Activated CD8-positive, alpha-beta T cell treated with anti-CD3 and anti-CD28 coated beads for 36 hours (primary cell): ENCODE data around the gene NME3. TPM values are rescaled to one million over a fixed set of nuclear protein-coding genes. Genes with fewer than 3 reads are reported as not detected.

Experiments used
- ATAC-seq: fragments of 200-7000 bp; cut with Tn5 transposase; one replicate; pipeline ENCODE4 v1.10.0; 2021; ENCODE audit warnings: mild to moderate bottlenecking, moderate library complexity
- CTCF ChIA-PET: fragments of 350-600 bp; sonication (Branson Sonifier 250); formaldehyde crosslinking; loops from one replicate; lab custom pipeline; 2021; ENCODE audit warnings: antibody characterized with exemption; lab: Charles Lee
- POLR2A ChIA-PET: fragments of 350-600 bp; sonication (Branson Sonifier 250); formaldehyde crosslinking; loops from one replicate; lab custom pipeline; 2021; ENCODE audit warnings: antibody characterized with exemption; lab: Charles Lee
- DNase-seq: peaks from one replicate; pipeline ENCODE4 v3.0.0-alpha.2; 2020
- H3K27ac Mint-ChIP-seq: one replicate; pipeline ENCODE4 v1.8.0; 2021; ENCODE audit warnings: mild to moderate bottlenecking, mixed read lengths
- H3K27me3 Mint-ChIP-seq: one replicate; pipeline ENCODE4 v1.8.0; 2021; ENCODE audit warnings: mixed read lengths
- H3K36me3 Mint-ChIP-seq: one replicate; pipeline ENCODE4 v1.8.0; 2021; ENCODE audit warnings: low read depth, mixed read lengths
- H3K4me1 Mint-ChIP-seq: one replicate; pipeline ENCODE4 v1.8.0; 2021; ENCODE audit warnings: low read depth, mixed read lengths
- H3K4me3 Mint-ChIP-seq: one replicate; pipeline ENCODE4 v1.8.0; 2021; ENCODE audit warnings: mild to moderate bottlenecking, moderate library complexity, mixed read lengths
- H3K9me3 Mint-ChIP-seq: one replicate; pipeline ENCODE4 v1.8.0; 2021; ENCODE audit warnings: mixed read lengths
- intact Hi-C: fragments of 100-400 bp; cut with micrococcal nuclease; formaldehyde crosslinking; loops from one replicate; pipeline ENCODE4 v1.10.0; 2022
- total RNA-seq, 2 experiments: library from RNA; stranded (reverse); gene quantifications; one replicate each; pipeline ENCODE4 v1.2.3, GENCODE V29; 2021
- TF ChIP-seq, protein P1 (sequence below): fragments of 200-600 bp; IDR thresholded peaks from one replicate; pipeline ENCODE4 v1.8.0; 2022; ENCODE audit warnings: antibody characterized with exemption, mild to moderate bottlenecking

Gene NME3
- total RNA-seq, 2 experiments from 2014 or later, result 37.8 to 39.6 TPM

GRCh38 chr16:1762879-1763520 lies 8.3 kb downstream of the NME3 start:
- DNase-seq, result no peak
- Mint-ChIP-seq H3K4me1 (no peaks in the 10 kb centered on the region), H3K9me3 (no peaks in the 10 kb centered on the region), H3K4me3 (no peak overlapping the region), H3K27me3 (no peaks in the 10 kb centered on the region), H3K27ac (no peak overlapping the region), H3K36me3 (peaks cover 4% of the 10 kb centered on the region)
- TF ChIP-seq, protein P1, sequence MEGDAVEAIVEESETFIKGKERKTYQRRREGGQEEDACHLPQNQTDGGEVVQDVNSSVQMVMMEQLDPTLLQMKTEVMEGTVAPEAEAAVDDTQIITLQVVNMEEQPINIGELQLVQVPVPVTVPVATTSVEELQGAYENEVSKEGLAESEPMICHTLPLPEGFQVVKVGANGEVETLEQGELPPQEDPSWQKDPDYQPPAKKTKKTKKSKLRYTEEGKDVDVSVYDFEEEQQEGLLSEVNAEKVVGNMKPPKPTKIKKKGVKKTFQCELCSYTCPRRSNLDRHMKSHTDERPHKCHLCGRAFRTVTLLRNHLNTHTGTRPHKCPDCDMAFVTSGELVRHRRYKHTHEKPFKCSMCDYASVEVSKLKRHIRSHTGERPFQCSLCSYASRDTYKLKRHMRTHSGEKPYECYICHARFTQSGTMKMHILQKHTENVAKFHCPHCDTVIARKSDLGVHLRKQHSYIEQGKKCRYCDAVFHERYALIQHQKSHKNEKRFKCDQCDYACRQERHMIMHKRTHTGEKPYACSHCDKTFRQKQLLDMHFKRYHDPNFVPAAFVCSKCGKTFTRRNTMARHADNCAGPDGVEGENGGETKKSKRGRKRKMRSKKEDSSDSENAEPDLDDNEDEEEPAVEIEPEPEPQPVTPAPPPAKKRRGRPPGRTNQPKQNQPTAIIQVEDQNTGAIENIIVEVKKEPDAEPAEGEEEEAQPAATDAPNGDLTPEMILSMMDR, result no peak
- no peak for ATAC-seq
- CTCF ChIA-PET, result interaction anchor here (2.5 kb wide), 1 partner anchor 57 kb away, joined by 7 read pairs; the partner anchor contains the start of gene MAPK8IP3
- intact Hi-C loops, result no loop called here
- POLR2A ChIA-PET, result no interaction called here

DNA sequence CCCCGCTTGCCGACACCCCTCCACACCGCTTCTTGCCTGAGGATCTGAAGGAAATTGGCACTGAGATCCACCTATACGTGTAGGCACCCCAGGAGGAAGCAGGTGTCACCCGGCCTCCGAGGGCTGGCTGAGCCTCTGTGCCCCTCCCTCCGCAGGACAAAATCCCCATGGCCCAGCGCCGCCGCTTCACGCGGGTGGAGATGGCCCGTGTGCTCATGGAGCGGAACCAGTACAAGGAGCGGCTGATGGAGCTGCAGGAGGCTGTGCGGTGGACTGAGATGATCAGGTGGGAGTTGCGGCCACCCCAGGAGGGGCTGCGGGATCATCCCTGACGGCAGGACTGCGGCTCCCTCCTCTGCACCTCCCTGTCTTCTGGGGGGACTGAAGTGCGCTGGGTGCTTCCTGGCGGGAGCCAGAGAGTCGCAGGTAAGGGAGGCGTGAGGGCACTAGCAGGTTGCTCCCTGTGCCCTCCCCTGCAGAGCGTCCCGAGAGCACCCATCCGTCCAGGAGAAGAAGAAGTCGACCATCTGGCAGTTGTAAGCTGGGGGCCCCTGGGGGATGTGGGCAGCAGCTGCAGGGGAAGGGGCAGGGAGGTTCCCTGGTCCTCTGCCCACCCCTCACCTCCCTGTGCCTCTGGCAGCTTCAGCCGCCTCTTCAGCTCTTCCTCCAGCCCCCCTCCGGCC lies 9.0 kb downstream of the NME3 start:
- TF ChIP-seq, protein P1, result no peak
- peaks cover 3% of the 10 kb centered on the region for H3K4me1 Mint-ChIP-seq
- no peak overlapping the region for H3K27ac Mint-ChIP-seq
- peaks cover 4% of the 10 kb centered on the region for H3K36me3 Mint-ChIP-seq
- H3K9me3 Mint-ChIP-seq, result no peaks in the 10 kb centered on the region
- CTCF ChIA-PET, result no interaction called here
- POLR2A ChIA-PET, result no interaction called here
- ATAC-seq, result no peak
- intact Hi-C loops, result no loop called here
- H3K27me3 Mint-ChIP-seq, result no peaks in the 10 kb centered on the region
- DNase-seq, result no peak
- no peak overlapping the region for H3K4me3 Mint-ChIP-seq

DNA sequence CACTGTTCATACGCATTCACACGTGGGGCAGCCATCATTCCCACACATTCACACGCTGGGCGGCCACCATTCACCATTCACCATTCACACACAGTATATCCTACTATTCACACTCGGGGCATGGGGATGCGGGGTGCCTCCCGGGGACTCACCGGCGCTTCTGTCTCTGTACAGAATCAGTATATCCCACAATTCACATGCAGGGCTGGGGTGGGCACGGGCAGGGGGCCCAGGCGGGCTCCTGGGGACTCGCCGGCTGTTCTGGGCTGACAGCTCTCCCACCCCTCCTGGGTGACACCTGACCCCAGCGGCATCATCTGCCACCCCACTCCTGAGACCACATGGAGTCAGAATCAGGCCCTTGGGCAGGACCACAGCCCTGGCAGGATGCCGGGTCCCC lies 9.6 kb downstream of the NME3 start:
- intact Hi-C loops, result no loop called here
- Mint-ChIP-seq H3K27ac (no peak overlapping the region), H3K4me1 (peaks cover 6% of the 10 kb centered on the region), H3K4me3 (no peak overlapping the region), H3K36me3 (peaks cover 4% of the 10 kb centered on the region), H3K27me3 (no peaks in the 10 kb centered on the region), H3K9me3 (no peaks in the 10 kb centered on the region)
- TF ChIP-seq, protein P1, result no peak
- ChIA-PET POLR2A (no interaction called here), CTCF (no interaction called here)
- DNase-seq, result no peak
- ATAC-seq, result no peak

GRCh38 chr16:1760911-1761310 lies 10.4 kb downstream of the NME3 start:
- intact Hi-C loops, result no loop called here
- Mint-ChIP-seq H3K4me1 (peaks cover 8% of the 10 kb centered on the region), H3K27me3 (no peaks in the 10 kb centered on the region), H3K4me3 (no peak overlapping the region), H3K27ac (no peak overlapping the region), H3K9me3 (no peaks in the 10 kb centered on the region), H3K36me3 (peaks cover 4% of the 10 kb centered on the region)
- CTCF ChIA-PET, result no interaction called here
- ATAC-seq (no peak), DNase-seq (no peak)
- POLR2A ChIA-PET, result interaction anchor here (1.4 to 1.6 kb wide), 2 partner anchors 8 to 11 kb away, joined by 5 to 6 read pairs; partner anchors contain the start of genes EME2 and NME3
- TF ChIP-seq, protein P1, result no peak

- no peaks in the 10 kb centered on the region for H3K9me3 Mint-ChIP-seq
- H3K36me3 Mint-ChIP-seq, result peaks cover 10% of the 10 kb centered on the region
- no peak overlapping the region for H3K27ac Mint-ChIP-seq
- H3K4me3 Mint-ChIP-seq, result no peak overlapping the region
- DNase-seq, result no peak
- CTCF ChIA-PET, result no interaction called here
- intact Hi-C loops, result no loop called here
- no peak for ATAC-seq
- TF ChIP-seq, protein P1, result no peak
- H3K27me3 Mint-ChIP-seq, result no peaks in the 10 kb centered on the region
- H3K4me1 Mint-ChIP-seq, result peaks cover 8% of the 10 kb centered on the region
- POLR2A ChIA-PET, result interaction anchor here (1.6 kb wide), 1 partner anchor 9 kb away, joined by 5 read pairs; no protein-coding TSS in a partner anchor
Measured at GRCh38 chr16:1759511-1759910, 11.8 kb downstream of the NME3 start.
